ENCODE results near the gene NID1. TPM values are rescaled to one million over a fixed set of nuclear protein-coding genes. Genes with fewer than 3 reads are reported as not detected.
A peak's percentile ranks its signal among the peaks of the same experiment; 100 is the strongest.

NID1 gene
- total RNA-seq, 2 donors from 2014 or later: 28.5 to 58.0 TPM

DNA sequence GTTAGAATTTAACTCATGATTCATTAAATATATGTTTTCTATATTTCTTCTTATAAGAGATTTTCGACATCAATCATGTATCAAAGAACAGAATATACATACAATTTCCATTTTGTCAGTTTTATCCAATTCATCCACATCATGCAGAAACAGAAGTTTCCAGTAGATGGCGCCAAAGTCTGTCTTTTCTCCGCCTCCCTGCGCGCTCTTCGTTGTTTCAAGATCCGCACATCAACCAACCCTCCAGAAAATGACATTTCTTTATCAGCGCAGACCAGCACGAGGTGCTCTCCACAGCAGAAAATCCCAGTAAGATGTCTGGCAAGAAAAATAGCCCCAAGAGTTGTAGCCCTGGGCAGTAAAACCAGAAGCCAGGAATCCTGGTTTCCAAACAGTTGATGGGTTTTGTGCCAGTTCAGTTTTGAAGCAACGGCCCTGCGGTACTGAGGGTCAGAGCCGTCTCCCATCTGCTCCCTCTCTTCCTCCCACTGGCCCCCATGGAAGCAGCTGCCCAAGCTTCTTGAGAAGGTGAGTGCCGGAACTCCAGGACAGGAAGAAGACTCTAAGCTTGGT, 38.8 kb upstream of the NID1 start:
- no peak overlapping the region for H3K27ac ChIP-seq
- DNase-seq: peak; percentile 55 to 65 (median 58)
- 10 to 15% methylated on average over 12 to 13 of the region's 13 CpGs for WGBS, 2 donors
- TF ChIP-seq POLR2A (IDR thresholded peaks at IDR 0.05): no peak
- TF ChIP-seq, protein P1, sequence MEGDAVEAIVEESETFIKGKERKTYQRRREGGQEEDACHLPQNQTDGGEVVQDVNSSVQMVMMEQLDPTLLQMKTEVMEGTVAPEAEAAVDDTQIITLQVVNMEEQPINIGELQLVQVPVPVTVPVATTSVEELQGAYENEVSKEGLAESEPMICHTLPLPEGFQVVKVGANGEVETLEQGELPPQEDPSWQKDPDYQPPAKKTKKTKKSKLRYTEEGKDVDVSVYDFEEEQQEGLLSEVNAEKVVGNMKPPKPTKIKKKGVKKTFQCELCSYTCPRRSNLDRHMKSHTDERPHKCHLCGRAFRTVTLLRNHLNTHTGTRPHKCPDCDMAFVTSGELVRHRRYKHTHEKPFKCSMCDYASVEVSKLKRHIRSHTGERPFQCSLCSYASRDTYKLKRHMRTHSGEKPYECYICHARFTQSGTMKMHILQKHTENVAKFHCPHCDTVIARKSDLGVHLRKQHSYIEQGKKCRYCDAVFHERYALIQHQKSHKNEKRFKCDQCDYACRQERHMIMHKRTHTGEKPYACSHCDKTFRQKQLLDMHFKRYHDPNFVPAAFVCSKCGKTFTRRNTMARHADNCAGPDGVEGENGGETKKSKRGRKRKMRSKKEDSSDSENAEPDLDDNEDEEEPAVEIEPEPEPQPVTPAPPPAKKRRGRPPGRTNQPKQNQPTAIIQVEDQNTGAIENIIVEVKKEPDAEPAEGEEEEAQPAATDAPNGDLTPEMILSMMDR (IDR thresholded peaks at IDR 0.05): peak; percentile 65 to 91 (median 83)
- peak; percentile 68 for ATAC-seq
- no peaks in the 10 kb centered on the region for H3K4me1 ChIP-seq
- intact Hi-C loops (cut with DNase I): loop anchor here (10.0 kb wide), 1 partner anchor 431 kb away; no protein-coding TSS in a partner anchor
- no peaks in the 10 kb centered on the region for H3K27me3 ChIP-seq
- no peak overlapping the region for H3K4me3 ChIP-seq
- no peaks in the 10 kb centered on the region for H3K9me3 ChIP-seq
- H3K36me3 ChIP-seq (replicated peaks in 1 of 2; ENCODE audit: insufficient read depth in 1 of 2, low read depth in 2 of 2): no peaks in the 10 kb centered on the region

DNA sequence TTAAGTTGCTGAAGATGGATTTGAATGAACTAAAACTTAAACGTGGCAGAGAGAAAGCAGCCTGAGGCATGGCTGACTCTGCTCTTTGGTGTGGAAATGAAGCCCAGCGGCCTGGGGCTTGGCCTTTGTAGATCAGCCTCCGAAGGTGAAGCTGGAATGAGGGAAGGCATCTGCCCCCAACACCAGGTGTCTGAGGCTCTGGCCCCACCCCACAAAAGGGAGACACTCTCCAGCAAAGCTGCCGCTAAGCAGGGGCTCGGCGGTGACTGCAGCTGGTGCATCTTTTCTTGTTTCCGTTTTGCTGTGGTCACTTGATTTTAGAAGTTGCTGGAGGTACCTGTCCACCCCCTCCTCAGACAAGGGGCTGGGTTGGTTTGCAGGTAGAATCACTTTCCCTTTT, 38.2 kb upstream of the NID1 start:
- Histone ChIP-seq H3K4me1 (no peaks in the 10 kb centered on the region), H3K9me3 (no peaks in the 10 kb centered on the region), H3K27me3 (no peaks in the 10 kb centered on the region), H3K4me3 (no peak overlapping the region), H3K36me3 (replicated peaks in 1 of 2; ENCODE audit: insufficient read depth in 1 of 2, low read depth in 2 of 2) (no peaks in the 10 kb centered on the region), H3K27ac (no peak overlapping the region)
- no peak for DNase-seq
- intact Hi-C loops (cut with DNase I): loop anchor here (10.0 kb wide), 1 partner anchor 432 kb away; no protein-coding TSS in a partner anchor
- ATAC-seq: no peak
- TF ChIP-seq, protein P1 (IDR thresholded peaks at IDR 0.05): no peak
- no peak for TF ChIP-seq POLR2A (IDR thresholded peaks at IDR 0.05)
- WGBS, 2 donors: 12 to 18% methylated on average over 6 to 7 of the region's 7 CpGs

DNA sequence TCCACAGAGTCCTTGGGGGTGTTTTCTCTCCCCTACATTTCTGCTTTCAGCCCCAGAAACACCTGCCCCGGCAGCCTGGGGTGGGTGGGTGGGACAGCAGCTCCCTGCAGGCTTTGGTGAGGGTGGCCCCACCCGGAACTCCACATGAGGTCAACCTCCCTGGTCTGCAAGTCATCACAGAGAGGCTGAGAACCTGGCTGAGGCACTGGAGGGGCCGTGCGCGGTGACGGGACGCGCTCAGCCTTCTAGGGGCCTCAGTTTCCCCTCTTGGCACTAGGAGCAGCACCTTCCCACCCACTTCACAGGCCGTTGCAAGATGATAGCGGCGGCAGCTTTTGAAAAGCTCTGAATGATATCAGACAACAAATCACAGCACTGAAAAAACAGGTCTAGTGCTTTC, 37.7 kb upstream of the NID1 start:
- ATAC-seq (no peak), DNase-seq (no peak)
- TF ChIP-seq POLR2A (IDR thresholded peaks at IDR 0.05): no peak
- TF ChIP-seq, protein P1 (IDR thresholded peaks at IDR 0.05): no peak
- H3K27ac ChIP-seq: no peak overlapping the region
- 20 to 60% methylated on average over 1 to 11 of the region's 11 CpGs for WGBS, 2 donors
- no peak overlapping the region for H3K4me3 ChIP-seq
- H3K9me3 ChIP-seq: no peaks in the 10 kb centered on the region
- no peaks in the 10 kb centered on the region for H3K27me3 ChIP-seq
- no peaks in the 10 kb centered on the region for H3K36me3 ChIP-seq (replicated peaks in 1 of 2; ENCODE audit: insufficient read depth in 1 of 2, low read depth in 2 of 2)
- intact Hi-C loops (cut with DNase I): loop anchor here (10.0 kb wide), 1 partner anchor 432 kb away; no protein-coding TSS in a partner anchor
- H3K4me1 ChIP-seq: no peaks in the 10 kb centered on the region

DNA sequence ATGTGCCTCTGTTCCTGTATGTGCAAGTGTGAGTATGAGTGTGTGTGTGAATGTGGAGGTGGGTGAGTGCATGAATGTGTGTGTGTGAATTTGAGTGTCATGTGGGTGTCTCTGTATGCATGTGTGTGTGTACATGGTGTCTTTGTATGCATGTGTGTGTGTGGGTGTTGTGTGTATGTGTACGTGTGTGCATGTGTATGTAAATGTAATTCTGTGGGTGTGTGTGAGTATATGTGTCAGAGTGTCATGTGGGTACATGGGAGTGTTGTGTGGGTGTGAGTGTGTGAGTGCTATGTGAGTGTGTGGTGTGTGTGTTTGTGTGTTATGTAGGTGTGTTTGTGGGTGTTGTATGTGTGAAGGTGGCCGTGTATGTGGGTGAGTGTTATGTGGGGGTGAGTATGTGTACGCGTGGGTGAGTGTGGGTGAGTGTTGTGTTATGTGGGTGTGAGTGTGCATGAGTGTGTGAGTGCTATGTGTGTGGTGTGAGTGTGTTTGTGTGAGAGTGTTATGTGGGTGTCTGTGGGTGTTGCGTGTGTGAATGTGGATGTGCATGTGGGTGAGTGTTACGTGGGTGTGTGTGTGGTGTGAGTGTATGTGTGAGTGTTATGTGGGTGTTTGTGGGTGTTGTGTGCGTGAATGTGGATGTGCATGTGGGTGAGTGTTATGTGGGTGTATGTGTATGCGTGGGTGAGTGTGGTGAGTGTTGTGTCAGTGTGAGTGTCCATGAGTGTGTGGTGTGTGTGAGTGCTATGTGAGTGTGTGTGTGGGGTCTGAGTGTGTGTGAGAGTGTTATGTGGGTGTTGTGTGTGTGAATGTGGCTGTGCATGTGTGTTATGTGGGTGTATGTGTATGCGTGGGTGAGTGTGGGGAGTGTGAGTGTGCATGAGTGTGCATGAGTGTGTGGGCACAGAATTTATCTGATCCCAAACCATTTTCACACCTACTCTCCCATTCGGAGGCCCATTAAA, 36.6 kb upstream of the NID1 start:
- no peak for DNase-seq
- intact Hi-C loops (cut with DNase I): loop anchor here (10.0 kb wide), 1 partner anchor 433 kb away; no protein-coding TSS in a partner anchor
- Histone ChIP-seq H3K36me3 (replicated peaks in 1 of 2; ENCODE audit: insufficient read depth in 1 of 2, low read depth in 2 of 2) (no peaks in the 10 kb centered on the region), H3K27me3 (no peaks in the 10 kb centered on the region), H3K4me3 (no peak overlapping the region), H3K4me1 (no peaks in the 10 kb centered on the region), H3K9me3 (no peaks in the 10 kb centered on the region), H3K27ac (no peak overlapping the region)
- WGBS, 2 donors: 68 to 75% methylated on average over 10 of the region's 10 CpGs
- TF ChIP-seq POLR2A (IDR thresholded peaks at IDR 0.05): no peak
- TF ChIP-seq, protein P1 (IDR thresholded peaks at IDR 0.05): no peak
- no peak for ATAC-seq
